ENCODE results near the gene ADCY1. TPM values are rescaled to one million over a fixed set of nuclear protein-coding genes. Genes with fewer than 3 reads are reported as not detected.

ADCY1 gene
- total RNA-seq, 2 donors from 2014 or later: 15.3 to 18.5 TPM

DNA sequence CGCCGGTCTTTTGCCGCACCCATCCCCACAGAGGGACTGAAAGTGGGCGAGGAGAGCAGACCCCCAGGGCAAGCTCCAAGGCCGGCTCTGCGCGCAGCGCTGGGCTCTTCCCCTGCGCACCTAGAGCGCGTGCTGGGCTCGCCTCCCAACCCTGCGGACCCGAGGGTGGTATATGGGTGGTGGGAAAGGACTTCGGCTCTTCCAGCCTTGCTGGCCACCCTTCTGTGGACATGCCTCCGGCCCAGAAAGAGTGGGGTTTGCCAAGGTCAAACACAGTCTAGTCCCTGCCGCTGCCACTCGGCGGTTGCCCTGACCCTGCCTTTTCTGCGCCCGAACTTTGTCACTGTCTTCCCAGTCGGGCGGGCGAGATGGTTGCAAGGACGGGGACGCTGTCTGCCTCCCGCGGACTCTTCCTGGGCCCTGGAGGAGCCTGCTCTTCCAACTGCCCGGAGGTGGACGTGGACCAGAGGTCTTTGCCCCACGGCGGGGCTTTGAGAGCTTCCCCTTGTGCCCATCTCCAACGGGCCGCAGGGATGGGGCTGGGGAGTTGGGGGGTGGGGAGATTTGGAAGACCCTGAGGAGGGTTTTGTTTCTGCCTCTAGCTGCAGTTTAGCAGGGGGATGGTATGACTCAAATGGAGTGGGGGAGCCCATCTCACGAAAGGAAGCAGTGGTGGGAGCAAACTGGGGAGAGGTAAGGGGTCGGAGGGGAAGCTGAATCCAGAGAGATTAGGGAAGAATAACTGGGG is 1.5 kb downstream of the ADCY1 start:
- H3K4me1 ChIP-seq (ENCODE audit: control insufficient read depth, insufficient read depth, low read length): peaks cover 4% of the 10 kb centered on the region
- peak overlapping the region; percentile 84 for H3K4me3 ChIP-seq (ENCODE audit: low read length)
- WGBS, 2 experiments (ENCODE audit: insufficient coverage in 1 of 2, insufficient read length in 1 of 2): 24 to 38% methylated on average over 11 to 36 of the region's 36 CpGs
- no peak overlapping the region for H3K27ac ChIP-seq (ENCODE audit: low read depth, low read length)
- H3K9me3 ChIP-seq (ENCODE audit: control insufficient read depth, low read length): no peaks in the 10 kb centered on the region
- H3K9ac ChIP-seq (ENCODE audit: extremely low read depth, low read length, poor library complexity, severe bottlenecking): no peak overlapping the region
- TF ChIP-seq, protein P1, sequence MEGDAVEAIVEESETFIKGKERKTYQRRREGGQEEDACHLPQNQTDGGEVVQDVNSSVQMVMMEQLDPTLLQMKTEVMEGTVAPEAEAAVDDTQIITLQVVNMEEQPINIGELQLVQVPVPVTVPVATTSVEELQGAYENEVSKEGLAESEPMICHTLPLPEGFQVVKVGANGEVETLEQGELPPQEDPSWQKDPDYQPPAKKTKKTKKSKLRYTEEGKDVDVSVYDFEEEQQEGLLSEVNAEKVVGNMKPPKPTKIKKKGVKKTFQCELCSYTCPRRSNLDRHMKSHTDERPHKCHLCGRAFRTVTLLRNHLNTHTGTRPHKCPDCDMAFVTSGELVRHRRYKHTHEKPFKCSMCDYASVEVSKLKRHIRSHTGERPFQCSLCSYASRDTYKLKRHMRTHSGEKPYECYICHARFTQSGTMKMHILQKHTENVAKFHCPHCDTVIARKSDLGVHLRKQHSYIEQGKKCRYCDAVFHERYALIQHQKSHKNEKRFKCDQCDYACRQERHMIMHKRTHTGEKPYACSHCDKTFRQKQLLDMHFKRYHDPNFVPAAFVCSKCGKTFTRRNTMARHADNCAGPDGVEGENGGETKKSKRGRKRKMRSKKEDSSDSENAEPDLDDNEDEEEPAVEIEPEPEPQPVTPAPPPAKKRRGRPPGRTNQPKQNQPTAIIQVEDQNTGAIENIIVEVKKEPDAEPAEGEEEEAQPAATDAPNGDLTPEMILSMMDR (conservative IDR thresholded peaks at IDR 0.05): no peak
- H3K4me1 Mint-ChIP-seq: peaks cover 10% of the 10 kb centered on the region
- no peak overlapping the region for H3K27ac Mint-ChIP-seq
- peak; percentile 69 for DNase-seq
- H3K27me3 Mint-ChIP-seq (ENCODE audit: insufficient read depth): peaks cover 63% of the 10 kb centered on the region
- H3K36me3 Mint-ChIP-seq (ENCODE audit: low read depth): no peaks in the 10 kb centered on the region
- no peaks in the 10 kb centered on the region for H3K36me3 ChIP-seq (ENCODE audit: control insufficient read depth, insufficient read depth, low read length)
- no peaks in the 10 kb centered on the region for H3K9me3 Mint-ChIP-seq
- peak overlapping the region; percentile 66 for H3K4me3 Mint-ChIP-seq
- H3K27me3 ChIP-seq (ENCODE audit: control insufficient read depth, insufficient read depth, low read length, poor library complexity, severe bottlenecking): peaks cover 68% of the 10 kb centered on the region

DNA sequence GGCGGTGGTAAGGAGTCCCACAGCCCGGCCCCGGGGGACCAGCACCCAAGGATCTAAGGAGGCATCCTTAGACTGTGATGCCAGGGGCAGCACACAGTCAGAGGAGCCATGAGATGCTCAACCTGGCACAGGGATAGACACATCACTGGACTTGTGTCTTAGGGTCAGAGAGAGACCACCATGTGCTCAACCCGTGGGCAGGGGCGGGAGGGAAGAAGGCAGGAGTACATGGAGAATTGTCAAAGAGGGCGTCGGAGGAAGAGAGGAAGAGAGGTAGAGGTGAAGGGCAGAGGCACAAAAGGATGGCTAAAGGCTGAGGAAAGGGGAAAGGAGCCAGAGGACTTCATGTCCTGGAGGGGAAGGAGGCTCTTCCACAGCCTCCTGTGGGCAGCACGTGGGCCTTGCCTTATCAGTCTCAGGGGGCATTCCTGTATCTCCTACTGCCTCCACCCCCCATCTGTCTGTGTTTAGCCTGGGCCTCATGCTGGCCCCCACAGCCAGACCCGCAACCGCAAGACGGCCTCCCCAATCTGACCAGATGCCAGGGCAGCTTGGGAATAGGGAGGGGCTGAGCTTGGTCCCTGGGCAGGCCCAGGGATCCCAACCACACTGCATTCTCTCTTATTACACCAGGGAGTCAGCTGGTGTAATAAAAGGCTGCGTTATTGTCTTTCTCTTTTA is 2.2 kb downstream of the ADCY1 start:
- no peaks in the 10 kb centered on the region for H3K9me3 ChIP-seq (ENCODE audit: control insufficient read depth, low read length)
- WGBS, 2 experiments (ENCODE audit: insufficient coverage in 1 of 2, insufficient read length in 1 of 2): 87 to 90% methylated on average over 5 to 12 of the region's 12 CpGs
- Mint-ChIP-seq H3K4me1 (peaks cover 10% of the 10 kb centered on the region), H3K4me3 (peak overlapping the region; percentile 66), H3K27ac (no peak overlapping the region), H3K36me3 (ENCODE audit: low read depth) (no peaks in the 10 kb centered on the region), H3K9me3 (no peaks in the 10 kb centered on the region), H3K27me3 (ENCODE audit: insufficient read depth) (peaks cover 56% of the 10 kb centered on the region)
- no peak overlapping the region for H3K9ac ChIP-seq (ENCODE audit: extremely low read depth, low read length, poor library complexity, severe bottlenecking)
- DNase-seq: peak; percentile 28
- no peak overlapping the region for H3K27ac ChIP-seq (ENCODE audit: low read depth, low read length)
- TF ChIP-seq, protein P1 (conservative IDR thresholded peaks at IDR 0.05): no peak
- H3K36me3 ChIP-seq (ENCODE audit: control insufficient read depth, insufficient read depth, low read length): no peaks in the 10 kb centered on the region
- no peak overlapping the region for H3K4me3 ChIP-seq (ENCODE audit: low read length)
- peaks cover 64% of the 10 kb centered on the region for H3K27me3 ChIP-seq (ENCODE audit: control insufficient read depth, insufficient read depth, low read length, poor library complexity, severe bottlenecking)
- peaks cover 4% of the 10 kb centered on the region for H3K4me1 ChIP-seq (ENCODE audit: control insufficient read depth, insufficient read depth, low read length)

DNA sequence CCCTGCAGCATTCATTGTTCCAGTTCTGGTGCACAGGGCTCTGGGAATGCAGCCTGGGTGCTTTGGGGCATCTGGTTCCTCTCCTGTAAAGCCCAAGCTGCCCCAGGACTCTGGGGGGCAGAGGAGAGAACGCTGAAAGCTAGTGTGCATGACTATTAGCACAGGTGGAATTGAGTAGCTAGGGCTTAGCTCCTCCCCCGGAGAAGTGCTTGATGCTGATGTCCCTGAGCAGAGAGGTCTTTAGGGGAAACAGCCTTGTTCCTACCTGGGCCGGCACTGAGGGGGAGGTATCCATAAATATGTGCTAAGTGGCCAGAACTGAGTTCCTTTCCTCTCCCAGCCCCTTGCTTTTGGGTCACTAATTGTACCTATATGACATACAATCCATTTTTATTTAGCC is 3.9 kb downstream of the ADCY1 start:
- H3K9me3 ChIP-seq (ENCODE audit: control insufficient read depth, low read length): no peaks in the 10 kb centered on the region
- no peak overlapping the region for H3K27ac Mint-ChIP-seq
- no peaks in the 10 kb centered on the region for H3K9me3 Mint-ChIP-seq
- no peaks in the 10 kb centered on the region for H3K36me3 ChIP-seq (ENCODE audit: control insufficient read depth, insufficient read depth, low read length)
- TF ChIP-seq, protein P1 (conservative IDR thresholded peaks at IDR 0.05): no peak
- peaks cover 48% of the 10 kb centered on the region for H3K27me3 ChIP-seq (ENCODE audit: control insufficient read depth, insufficient read depth, low read length, poor library complexity, severe bottlenecking)
- no peaks in the 10 kb centered on the region for H3K36me3 Mint-ChIP-seq (ENCODE audit: low read depth)
- peak; percentile 44 for DNase-seq
- WGBS, 2 experiments (ENCODE audit: insufficient coverage in 1 of 2, insufficient read length in 1 of 2): 75 to 88% methylated on average over 2 to 3 of the region's 3 CpGs
- H3K27ac ChIP-seq (ENCODE audit: low read depth, low read length): no peak overlapping the region
- H3K4me1 Mint-ChIP-seq: peaks cover 20% of the 10 kb centered on the region
- H3K9ac ChIP-seq (ENCODE audit: extremely low read depth, low read length, poor library complexity, severe bottlenecking): no peak overlapping the region
- H3K4me3 ChIP-seq (ENCODE audit: low read length): no peak overlapping the region
- no peak overlapping the region for H3K4me3 Mint-ChIP-seq
- peaks cover 40% of the 10 kb centered on the region for H3K27me3 Mint-ChIP-seq (ENCODE audit: insufficient read depth)
- H3K4me1 ChIP-seq (ENCODE audit: control insufficient read depth, insufficient read depth, low read length): peaks cover 6% of the 10 kb centered on the region
